Activated CD4-positive, alpha-beta T cell treated with anti-CD3 and anti-CD28 coated beads, Interleukin-2, amount 50 U/mL, for 48 hours (primary cell): ENCODE measurements around the gene C17orf114.
A peak's percentile ranks its signal among the peaks of the same experiment; 100 is the strongest.

Source experiments
- DNase-seq, 2 experiments: peaks; one replicate each; pipeline ENCODE4 v3.0.0-alpha.2; 2020

Gene C17orf114

DNA sequence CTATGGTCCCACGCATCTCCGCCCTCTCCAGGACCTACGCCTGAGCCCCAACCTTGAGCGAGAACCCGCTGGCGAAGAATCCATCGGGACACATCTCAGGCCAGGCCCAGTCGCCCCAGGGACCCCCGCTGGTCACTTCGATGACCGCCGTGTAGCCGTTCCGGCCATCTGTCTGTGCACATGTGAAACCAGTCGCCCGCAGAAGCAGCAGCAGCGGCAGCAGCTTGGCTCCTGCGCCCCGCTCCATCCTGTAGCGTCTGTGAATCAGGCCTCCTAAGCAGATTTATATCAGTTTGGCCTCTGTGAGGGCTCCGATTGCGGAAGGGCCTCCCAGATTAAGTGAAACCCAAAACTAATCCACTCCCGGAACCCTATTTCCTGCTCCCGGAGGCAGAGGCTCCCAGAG is 16.0 kb downstream of the C17orf114 start, which contains the start of gene VMO1:
TSS of gene VMO1 (minus strand) at position 259 of the 406 bp plus-strand sequence. CDS start at position 247, 12 bp downstream.
- no peak for DNase-seq

DNA sequence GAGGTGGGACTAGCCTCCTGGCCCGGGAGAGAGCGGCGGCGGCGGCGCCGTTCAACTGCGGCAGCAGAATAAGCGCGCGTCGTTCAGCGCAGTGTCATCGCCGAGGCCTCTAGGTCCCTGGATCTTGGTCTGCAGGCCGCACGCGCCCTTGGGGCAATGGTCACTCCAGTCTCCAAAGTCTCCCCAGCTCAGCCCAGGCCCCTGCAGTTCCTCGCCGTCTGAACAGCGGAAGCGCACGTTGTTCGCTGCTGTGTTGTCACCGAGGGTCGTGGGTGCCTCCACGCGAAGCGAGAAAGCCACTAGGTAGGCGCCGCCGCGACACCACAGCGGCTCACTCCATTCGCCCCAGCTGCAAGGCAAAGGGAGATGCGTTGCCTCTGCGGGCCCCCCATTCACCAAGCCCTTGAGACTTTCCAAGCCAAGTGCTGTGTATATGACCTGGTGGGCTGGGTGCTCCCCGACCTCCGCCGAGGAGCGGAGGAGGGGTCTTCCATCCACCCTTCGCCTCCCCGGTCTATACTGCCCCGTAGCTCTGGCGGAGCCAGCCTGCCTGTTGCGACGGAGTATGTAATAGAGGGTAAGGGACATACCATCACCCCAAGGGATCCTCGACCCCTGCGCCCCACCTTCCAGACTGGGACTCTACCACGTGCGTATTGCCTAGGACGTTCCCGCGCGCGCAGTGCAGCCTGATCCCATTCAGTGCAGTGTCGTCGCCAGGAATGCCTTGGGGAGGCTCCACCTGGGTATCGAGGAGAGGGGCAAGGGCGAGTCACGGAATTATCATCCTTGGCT is 16.6 kb downstream of the C17orf114 start:
- DNase-seq, result peak in 1 of 2 experiments; percentile 11

GRCh38 chr17:4782652-4783051 is 19.5 kb downstream of the C17orf114 start:
- peak in 1 of 2 experiments; percentile 26 for DNase-seq

- DNase-seq, result no peak
Observed at GRCh38 chr17:4780325-4780955, 21.7 kb downstream of the C17orf114 start.

GRCh38 chr17:4777969-4778760 is 24.0 kb downstream of the C17orf114 start:
- DNase-seq, result no peak

DNA sequence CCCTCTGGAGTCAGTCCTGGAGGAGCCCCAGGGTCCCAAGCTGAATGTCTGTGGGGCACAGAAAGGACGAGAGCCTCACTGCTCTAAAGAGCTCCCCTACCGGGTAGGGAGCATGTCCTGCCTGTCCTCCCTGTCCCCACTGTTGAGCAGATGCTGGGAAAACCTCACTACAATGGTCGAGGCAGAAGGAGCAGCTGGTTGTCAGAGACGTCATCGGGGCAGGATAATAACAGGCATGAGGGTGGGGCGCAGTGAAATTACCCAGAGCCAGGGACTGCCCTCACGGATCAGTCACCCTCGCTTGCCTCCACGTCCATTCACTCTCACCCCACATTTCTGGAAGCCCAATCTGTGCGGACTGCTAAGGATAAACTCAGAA is 29.9 kb downstream of the C17orf114 start:
- DNase-seq, result no peak

DNA sequence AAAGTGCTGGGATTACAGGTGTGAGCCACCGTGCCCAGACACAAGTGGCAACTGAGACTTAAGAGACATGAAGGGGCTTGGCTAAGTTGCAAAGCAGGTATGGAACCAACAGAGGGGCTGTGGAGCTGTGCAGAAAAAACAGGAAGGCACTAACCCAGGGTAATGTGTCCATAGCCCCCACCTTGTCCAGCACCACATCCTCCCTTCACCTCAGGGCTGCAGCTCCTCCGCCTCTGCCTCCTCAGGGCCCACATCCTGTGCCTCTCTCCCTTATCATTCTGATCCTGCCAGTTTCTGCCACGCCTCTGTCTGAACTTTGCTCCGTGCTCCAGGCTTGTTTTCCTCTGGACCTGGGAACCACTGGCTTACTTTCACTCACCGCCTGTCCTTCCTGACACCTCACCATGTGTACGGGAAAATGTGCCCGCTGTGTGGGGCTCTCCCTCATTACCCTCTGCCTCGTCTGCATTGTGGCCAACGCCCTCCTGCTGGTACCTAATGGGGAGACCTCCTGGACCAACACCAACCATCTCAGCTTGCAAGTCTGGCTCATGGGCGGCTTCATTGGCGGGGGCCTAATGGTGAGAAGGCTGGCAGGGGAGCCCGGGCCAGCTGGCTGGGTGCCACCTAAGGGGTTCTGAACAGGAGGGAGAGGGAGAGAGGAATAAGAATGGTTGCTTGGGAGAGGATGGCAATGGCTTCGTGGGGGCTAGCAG is 30.5 kb downstream of the C17orf114 start, which contains the start of gene TM4SF5:
TSS of gene TM4SF5 (plus strand) at position 368 of the 716 bp plus-strand sequence. CDS start at position 405, 37 bp downstream.
- DNase-seq, result no peak

GRCh38 chr17:4769628-4770027 is 32.5 kb downstream of the C17orf114 start:
- no peak for DNase-seq

DNA sequence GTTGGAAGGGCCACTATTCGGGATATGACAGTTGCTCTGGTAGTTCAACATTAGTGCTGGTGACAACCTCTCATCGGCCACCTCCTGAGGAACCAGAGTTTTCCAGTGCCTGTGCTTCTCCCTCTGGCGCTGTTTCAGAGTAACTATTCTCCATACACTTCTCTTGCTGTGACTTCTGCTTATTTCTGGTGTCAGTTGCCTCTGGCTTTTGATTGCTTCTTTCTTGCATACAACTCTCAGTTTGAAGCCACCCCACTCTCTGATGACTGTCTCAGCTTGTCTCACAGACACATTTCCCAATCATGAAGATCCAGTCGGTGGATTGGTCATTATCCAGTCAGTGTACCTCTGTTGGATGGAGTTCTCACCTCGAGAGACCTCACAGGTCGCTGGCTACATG is 33.8 kb downstream of the C17orf114 start:
- no peak for DNase-seq

DNA sequence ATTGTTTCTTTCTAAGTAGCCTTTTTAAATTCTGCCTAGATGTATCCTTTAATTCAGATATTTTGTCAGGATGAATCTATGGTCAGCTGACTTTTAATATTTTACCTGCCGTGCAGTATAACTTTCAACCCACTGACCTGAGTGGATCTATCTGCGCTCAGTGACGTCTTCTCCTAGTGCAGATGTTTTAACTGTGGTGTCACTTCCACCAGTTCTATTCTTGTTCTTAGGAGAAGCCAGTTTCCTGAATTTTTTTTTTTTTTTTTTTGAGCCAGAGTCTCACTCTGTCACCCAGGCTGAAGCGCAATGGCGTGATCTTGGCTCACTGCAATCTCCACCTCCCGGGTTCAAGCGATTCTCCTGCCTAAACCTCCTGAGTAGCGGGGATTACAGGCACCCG is 35.4 kb downstream of the C17orf114 start:
- no peak for DNase-seq

DNA sequence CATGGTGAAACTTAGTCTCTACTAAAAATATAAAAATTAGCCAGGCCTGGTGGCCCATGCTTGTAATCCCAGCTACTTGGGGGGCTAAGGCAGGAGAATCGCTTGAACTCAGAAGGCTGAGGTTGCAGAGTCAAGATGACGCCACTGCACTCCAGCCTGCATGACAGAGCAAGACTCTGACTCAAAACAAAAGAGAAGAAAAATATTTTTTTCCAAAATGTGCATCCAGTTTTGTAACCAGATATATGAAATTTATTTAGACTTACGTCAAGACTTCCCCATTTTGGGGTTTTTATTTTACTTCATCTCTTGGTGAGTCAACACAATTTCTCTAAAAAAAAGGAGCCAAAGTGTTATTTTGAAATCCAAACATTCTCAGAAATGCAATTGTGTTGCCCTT is 35.9 kb downstream of the C17orf114 start:
- DNase-seq, result no peak

- DNase-seq, result no peak
Observed at GRCh38 chr17:4764595-4764994, 37.5 kb downstream of the C17orf114 start.

GRCh38 chr17:4759776-4760236 is 42.3 kb downstream of the C17orf114 start:
- no peak for DNase-seq

- DNase-seq, result no peak
Observed at GRCh38 chr17:4753392-4753791, 48.7 kb downstream of the C17orf114 start.

DNA sequence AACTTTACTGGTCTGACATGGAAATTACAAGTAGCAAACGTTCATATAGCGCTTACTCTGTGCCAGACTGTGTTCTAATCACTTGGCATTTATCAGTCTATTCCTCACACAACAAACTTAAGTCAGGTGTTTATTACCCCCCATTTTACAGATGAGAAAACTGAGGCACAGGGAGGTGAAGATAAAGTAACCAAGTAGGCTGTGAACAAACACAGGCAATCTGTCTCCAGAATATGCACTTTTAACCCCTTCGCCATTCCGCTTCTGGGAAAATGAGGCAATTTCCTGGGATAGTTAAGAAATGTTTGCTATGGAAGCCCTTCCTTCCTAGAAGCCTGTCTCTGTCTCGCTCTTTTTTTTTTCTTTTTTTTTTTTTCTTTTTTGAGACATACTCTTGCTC is 50.2 kb downstream of the C17orf114 start:
- no peak for DNase-seq
